Amygdala (tissue), 56 donors: Measurements from ENCODE around the gene CIB4.

Source experiments
- DNase-seq, 56 donors: peaks; one replicate each; lab custom pipeline; 2025; lab: John Stamatoyannopoulos, UW

The CIB4 gene

DNA sequence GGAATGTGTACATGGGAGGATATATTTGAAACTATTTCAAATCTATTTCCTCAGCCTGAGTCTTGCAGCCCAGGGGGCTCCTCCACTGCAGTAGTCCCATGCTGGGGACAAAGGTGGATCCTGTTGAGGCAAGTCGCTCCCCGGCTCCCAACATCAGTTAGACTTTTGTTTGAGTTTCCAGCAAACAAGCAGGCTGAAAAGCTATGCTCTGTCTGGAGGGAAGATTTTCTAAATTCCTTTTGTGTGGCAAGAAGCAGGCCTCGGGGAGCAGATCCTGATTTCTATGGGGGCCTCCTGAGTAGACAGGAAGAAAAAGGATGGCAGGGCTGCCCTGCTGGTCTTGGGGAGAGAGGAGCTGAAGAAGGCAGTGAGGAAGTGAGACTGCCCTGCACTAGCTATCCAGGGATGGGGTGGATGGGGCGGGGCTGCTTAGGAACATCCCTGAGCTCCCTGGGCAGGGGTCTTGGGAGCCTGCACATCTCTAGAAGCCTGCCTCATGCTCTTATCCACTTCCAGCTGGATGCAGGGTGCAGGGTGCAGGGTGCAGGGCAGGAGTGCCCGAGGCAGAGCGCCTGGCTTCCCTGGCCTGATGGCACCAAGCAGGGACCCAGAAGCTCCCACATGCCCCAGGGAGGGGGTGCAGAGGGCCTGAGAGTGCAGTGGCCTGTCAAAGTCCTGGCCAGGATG lies 6.0 kb upstream of the CIB4 start:
- DNase-seq, result no peak

DNA sequence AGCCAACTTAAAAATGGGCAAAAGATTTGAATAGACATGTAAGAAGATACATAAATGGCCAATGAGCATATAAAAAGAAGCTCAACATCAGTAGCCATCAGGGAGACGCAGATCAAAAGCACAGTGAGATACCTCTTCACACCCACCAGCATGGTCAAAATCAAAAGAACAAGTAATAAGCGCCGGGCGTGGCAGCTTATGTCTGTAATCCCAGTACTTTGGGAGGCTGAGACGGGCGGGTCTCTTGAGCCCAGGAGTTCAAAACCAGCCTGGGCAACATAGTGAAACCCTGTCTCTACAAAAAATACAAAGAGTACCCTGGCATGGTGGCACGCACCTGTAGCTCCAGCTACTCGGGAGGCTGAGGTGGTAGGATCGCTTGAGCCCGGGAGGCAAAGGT lies 4.6 kb upstream of the CIB4 start:
- DNase-seq, result no peak

DNA sequence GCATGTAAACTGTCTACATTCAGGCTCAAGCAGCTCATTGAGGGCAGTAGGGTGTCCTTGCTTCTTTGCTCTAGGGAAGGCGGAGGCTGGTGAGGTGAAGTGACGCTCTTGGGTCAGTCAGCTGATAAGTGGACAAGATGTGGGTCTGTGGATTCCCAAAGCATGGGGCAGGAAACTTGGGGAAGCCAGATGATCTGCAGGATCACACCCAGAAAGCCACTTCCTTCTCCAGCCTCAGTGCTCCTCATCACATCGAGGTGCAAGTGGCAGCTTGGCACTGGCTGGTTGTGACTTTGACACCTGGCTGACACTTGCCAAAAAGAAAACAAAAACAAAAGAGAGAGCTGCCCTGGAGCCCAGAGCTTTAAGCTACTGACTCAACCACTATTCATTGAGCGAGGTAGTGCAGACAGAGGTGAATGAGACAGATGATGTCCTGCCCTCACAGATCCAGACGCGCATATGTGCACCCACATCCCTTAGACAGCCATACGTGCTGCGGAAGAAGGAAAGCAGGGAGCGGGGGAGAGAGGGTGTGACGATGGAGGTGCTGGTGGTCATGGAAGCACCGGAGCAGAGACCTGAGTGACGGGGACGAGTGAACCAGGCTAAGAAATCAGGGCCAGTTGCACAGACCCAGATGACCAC lies 3.1 kb upstream of the CIB4 start:
- no peak for DNase-seq

DNA sequence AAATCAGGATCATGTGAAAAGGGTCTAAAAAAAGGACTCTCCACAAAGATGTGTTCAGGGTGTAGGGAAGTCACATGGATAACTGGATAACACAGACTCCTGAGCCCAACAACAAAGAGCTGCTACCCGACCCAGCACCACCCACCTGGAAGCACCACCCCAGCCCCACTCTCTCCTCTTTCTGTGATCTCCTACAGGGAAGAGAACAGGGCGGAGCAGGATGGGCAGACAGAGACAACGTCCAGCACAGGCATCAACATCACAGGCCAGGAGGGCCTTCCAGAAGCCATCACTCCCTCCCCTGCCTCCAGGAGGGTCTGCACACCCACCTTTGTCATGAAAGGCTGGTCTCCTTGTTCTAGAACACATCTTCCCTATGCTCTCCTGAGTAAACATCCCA lies 1.3 kb upstream of the CIB4 start:
- no peak for DNase-seq

DNA sequence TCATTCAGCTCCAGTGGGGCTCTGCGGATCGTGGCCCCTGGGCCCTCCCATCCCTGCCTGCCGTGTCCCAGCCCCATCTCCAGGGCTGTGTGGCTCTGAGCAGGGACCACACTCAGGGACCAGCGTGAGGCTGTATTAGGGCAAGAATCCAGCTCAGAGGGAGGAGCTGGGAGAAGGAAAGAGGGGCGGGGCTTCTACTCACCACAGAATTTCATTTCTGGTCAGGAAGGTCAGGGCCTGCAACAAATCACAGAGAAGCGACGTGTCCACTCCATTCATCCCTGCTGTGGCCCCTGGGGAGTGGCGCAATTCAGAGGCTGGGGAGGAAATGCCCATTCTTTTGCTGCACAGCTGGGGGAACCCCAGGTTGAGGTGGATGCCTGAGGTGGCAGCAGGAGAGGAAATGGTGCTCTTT lies 828 bp downstream of the CIB4 start:
- no peak for DNase-seq

DNA sequence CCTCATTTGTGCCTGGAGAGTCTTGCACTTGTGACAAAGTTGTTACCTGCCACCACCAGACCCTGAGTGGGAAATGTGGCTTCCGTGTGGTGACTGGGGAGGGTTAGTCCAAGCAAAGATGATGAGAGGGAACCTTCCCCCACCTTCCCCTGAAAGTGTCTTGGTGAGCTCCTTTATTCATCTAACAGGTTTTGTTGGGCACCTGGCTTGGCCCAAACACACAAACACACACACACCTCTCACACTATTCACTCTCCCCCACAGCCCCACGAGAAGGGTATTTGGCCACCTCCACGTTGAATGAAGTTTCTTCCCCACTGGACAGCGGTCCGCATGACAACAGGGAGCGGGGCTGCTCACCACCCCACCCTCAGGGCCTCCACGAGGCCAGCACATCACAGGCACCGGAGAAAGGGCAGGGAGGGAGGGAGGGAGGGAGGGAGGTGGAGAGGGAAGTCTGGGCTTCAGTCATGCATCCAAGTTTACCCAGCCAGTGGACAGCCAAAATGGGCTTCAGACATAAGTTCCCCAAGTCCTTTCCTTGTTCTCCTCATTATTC lies 1.4 kb downstream of the CIB4 start:
- DNase-seq, result no peak

DNA sequence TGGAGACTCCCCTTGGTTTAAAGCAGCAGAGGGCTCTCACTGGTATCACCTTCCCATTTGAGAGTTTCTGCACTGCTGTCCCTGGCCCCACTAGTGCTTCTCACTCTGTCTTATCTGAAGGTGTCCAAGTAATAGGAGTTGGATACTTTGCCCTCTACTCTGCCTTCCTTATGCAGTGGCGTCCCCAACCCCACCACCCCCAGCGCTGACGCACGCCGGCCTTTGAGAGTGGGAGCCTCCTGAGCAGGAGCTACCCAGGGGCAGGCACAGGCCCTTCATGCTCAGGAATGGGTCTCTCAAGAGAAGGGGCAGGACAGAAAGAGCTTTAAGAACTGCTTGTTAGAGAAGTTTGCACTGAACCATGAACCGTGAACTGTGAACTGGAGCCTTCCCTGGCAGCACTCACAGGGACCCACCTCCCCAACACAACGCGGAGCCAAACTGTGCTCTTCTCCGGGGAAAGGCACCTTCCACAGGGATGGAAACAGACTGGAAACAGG lies 3.3 kb downstream of the CIB4 start:
- no peak for DNase-seq

DNA sequence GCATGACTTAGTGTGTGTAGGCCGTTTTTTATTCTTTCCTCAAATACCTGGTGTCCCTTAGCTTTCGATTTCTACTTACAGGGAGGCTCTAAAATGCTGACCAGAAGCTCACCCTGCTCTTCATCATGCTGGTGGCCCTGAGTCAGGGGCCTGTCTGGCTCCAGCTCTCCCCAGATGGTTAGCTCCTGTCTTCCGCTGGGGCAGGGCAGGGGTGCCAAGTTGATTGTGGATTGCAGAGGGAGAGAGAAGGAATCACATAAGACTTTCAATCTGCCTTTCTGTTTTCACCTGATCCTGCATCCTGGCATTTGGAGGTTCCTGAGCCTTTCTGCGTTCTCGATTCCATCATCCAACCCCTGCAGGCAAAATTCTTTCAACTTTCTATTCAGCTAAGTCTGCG lies 4.2 kb downstream of the CIB4 start:
- no peak for DNase-seq

DNA sequence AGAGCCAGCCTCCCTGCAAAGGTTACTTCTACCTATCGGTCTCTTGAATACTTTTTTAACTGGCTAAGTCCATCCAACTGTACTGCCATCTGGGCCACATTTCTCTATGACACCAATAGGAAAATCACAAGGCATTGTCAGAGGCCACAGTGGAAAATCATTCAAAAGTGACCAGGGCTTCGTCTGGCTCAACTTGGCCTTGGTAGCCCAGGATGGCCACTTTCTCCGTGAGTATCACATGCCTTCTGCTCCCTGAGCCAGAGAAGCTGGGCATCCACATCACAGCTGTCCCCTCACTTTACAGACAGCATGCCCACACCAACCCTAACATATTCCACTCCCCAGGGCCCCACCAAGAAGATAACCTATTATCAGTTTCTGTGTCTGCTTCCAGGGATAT lies 5.8 kb downstream of the CIB4 start:
- DNase-seq, result no peak

DNA sequence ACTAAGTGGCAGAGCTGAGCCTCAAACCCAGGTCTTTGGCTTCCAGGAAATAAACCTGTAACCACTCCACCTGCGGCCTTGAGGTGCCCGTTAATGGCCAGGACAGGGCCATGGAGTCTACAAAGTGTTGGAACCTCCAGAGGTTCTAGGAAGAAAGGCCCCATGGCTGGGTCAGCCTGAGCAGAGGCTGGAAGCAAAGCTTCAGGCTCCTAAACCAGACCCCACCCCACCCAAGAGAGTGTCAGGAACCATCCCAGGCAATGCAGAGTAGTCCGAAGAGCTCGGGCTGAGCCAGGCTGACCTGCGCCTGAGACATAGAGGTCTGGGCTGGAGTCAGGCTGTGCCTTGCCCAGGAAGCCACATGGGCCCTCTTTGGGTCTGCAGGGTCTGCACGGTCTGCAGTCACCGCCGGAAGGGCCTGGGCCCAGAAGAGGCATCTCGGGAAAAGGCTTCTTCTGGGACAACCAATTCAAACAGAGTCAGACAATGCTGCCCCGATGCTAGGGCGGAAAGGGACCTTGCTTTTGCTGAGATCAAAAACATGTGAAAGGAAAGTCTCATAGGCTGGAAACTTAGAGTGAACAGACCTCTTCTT lies 6.4 kb downstream of the CIB4 start:
- DNase-seq, result no peak

DNA sequence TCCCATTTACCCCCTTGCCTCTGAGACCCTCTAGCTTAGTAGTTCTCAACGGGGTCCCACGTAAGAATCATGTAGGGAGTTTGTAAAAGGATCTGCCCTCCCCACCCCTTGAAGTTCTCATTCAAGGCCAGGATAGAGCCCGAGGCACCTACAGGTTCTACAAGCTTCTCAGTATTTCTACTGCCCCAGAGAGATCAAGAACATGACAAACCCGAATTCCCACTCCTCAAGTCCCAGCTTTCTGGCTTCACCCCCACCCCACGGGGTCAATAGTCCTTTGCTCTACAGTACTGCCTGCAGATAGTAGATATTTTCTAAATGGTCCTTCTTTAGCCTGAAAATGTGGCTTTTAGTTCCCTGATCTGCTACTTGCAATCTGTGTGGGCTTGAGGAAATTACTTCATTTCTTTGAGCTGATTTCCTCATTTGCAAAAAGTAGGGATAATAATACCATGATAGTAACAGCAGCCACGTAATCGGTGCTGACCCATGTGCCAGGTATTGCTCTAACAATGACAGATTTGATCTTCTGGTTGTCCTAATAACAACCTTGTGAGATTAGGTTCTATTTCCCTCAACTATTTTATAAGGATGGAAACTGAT lies 7.1 kb downstream of the CIB4 start:
- DNase-seq, result no peak

DNA sequence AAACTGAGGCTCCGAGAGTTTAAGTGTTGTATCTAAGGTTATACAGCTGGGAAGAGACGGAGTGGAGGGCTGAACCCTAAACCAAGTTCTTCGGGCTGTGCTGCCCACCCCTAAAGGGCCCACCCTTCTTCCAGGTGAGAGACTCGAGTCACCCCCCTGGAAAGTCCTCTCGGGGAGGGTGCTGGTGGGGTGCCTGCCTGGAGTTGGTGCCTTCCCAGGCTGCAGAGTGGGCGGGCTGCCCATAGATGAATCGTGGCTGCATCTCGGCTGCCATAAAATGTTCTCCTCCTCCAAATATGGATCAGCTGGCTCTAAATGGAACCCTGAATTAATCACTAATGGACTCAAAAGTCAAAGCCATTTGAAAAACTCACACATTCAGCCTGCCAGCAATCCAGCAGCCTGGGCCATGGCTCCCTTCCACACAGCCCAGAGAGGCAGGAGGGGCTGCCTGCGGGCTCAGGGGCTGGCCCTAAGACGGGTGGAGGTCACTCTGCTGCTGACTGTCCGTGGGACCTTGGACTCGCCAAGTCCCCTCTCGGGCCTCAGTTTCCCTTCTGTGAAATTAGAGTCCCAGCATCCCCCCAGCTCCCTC lies 7.7 kb downstream of the CIB4 start:
- DNase-seq, result peak in 1 of 56 donors; percentile 5

DNA sequence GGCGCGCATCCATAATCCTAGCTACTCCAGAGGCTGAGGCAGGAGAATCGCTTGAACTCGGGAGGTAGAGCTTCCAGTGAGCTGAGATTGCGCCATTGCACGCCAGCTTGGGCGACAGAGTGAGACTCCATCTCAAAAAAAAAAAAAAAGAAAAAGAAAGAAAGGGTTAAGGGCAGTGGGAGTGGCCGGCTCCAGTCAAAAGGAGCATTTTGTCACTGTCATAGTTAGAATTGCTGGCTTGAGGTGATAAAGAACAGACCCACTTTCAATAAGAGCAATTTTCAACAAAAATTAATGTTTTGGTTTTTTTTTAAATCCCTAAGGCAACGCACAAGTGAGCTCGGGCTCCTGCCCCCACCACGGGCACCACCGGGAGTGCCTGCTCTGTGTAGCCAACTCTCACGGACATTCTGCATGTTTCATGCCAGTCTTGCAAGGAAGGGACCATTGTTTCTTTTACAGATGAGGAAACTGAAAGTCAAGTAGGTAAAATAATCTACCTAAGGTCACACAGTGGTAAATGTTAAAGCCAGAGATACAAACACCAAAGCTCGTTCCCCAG lies 8.5 kb downstream of the CIB4 start:
- no peak for DNase-seq

DNA sequence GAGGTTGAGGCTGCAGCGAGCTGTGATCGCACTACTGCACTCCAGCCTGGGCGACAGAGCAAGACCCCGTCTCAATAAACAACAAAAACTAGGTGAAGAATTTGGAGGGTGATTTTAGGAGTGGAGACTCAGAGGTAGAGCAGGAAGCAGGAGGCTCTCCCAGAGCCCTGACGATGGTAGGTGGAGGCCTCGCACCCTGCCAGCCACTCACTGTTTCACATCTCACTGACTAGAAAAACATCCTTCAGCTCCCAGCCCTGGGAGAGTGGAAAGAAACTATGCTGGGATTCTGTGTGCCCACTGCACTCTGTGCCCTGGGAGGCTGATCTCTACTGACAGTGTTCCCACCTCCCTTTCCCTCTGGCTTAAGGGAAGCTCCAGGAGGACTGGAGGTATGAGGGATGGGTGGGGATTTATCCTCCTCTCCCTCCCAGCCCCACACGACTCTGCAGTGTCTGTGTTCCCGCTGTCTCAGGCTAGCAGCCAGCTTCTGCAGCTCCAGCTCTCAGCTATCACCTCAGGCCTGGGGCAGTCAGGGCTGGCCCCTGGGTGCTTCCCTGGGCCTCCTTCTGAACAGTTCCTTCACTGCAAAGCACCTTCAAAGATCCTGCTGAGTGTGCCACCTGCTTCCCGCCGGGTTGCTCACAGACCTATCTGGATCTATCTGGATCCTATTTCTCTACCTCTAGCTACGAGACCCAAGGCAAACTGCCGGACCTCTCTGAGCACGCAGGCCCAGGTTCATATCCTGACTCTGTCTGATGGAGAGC lies 9.6 kb downstream of the CIB4 start:
- no peak for DNase-seq

DNA sequence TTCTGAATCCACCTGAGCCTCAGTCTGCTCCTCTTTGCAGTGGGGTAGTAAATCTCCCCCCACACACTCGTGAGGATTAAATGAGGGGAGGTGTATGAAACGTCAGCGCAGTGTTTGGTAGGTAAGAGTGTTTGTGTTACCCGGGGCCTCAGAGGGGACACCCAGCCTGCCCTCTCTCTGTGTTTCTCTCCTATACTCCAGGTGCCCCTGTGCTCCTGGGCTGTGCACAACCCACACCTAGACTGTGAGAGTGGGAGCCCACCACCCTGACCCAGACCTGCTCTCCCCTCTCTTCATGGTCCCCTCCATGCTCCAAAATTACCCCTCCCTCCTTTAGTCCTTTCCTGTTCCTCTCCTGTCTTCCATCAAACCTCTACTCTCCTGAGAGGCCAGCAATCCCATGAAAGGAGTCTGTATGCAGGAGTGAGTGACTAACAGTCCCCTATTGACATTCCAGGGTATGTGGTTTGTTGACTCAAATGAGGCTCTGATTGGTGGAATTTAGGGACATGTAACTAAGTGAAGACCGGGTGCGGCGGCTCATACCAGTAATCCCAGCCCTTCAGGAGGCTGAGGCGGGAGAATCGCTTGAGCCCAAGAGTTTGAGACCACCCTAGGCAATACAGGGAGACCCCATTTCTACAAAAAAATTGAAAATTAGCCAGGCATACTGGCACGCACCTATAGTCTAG lies 10.4 kb downstream of the CIB4 start:
- DNase-seq, result no peak

DNA sequence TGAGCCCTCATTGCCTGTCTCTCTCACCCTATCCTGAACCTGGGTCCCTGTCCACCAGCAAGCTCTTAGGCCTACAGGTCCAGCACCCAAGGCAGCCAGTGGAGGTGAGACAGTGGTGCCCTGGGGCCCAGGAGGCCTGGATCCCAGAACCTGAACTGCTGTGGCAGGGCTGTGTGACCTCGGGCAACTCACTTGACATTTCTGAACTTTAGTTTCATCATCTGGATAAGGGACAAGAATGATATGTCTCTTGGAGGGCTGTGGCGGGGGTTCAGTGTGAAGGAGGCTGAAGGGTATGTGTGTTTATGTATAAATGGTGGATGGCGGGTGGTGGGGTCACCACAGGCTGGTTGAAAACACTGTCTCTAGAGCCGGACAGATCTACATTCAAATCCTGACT lies 10.9 kb downstream of the CIB4 start:
- DNase-seq, result no peak

DNA sequence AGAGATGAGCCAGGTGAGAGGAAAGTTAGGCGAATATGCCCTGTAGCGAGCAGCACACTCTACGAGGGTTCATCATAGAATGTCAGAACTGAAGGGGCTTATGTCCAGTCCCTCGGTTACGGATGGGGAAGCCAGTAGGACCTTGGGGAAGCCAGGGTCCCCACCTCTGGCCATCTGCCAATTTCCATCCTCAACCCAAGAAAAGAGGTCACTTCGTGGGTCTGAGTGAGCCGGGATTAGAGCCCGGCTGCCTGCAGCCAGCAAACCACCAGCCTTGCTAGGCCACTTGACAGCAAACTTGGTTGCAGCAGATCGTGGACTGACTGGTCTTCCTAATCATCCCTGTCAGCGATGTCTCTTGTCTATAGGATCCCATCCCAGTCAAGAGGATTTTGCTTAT lies 11.4 kb downstream of the CIB4 start:
- no peak for DNase-seq

DNA sequence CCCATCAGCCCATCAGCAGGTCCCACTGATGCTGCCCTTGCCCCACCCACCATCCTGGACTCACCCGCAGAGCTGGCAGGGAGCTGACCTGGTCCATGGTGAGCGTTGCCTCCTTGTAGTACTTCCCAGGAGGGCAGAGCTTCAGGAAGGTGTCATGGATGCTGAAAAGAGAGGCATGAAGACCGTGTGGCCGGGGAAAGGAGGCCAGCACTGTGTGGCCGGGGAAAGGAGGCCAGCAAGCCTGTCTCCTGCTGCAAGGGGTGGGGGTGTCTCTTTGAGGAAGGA lies 11.9 kb downstream of the CIB4 start:
- DNase-seq, result no peak

DNA sequence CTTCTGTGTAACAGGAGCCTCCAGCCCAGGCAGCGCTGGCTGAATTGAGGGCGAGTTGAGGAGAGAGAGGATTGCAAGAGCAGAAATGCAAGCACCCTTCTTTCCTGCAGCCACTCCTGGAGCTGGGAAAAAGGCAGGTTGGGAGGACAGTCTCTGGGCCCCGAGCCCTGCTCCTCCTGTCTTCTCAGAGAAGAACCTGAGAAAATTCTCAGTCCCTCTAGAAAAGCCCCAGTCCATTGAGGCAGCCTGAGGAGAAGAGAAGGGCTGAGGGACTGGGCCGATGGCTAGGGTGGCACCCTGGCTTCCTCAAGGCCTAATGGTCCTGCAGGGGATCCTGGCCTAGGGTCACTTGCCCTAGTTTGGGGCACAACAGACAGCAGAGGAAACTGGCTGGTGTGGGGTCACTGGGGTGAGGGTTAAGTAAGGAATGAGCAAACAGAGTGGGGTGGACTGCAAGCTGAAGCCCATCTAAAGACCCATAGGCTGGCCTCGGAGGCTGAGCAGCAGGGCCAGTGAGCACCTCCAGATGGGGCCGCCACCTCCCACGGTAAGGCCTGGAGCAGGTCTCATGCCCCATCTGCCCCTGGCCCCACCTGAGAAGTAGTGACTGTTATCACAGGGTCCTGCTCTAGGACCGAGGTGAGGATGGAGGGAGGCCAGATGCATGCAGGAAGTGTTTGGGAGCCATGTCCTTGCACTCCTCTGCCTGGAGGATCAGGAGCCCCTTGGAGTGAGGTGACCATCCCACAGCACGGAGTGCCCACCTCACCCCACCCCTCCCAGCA lies 12.4 kb downstream of the CIB4 start:
- no peak for DNase-seq
